ENCODE data around the gene TIGD4.

The TIGD4 gene

GRCh38 chr4:152779513-152780266, at the start of gene TIGD4, which contains the start of gene ARFIP1:
Gene TIGD4, minus strand, starts transcription at chr4:152779730. Its CDS starts 8,726 bp downstream, at chr4:152771004.
Gene ARFIP1, plus strand, starts transcription at chr4:152779954. Its CDS starts 49,680 bp downstream, at chr4:152829634.
- Histone ChIP-seq H3K4me1 (ENCODE audit: control insufficient read depth, low read length) (peaks cover 38% of the 10 kb centered on the region), H3K9me2 (replicated peaks; ENCODE audit: control insufficient read depth, low read length) (no peaks in the 10 kb centered on the region), H3K4me2 (ENCODE audit: low read length) (peak within 1 kb of the TSS; percentile 91), H3K27ac (ENCODE audit: low read depth, low read length) (no peak within 1 kb of the TSS), H3K9me3 (ENCODE audit: control insufficient read depth, insufficient read depth, low read length) (no peaks in the 10 kb centered on the region), H3K4me3 (ENCODE audit: low read length) (peak within 1 kb of the TSS; percentile 99), H3K27me3 (ENCODE audit: control insufficient read depth, low read length) (peaks cover 19% of the 10 kb centered on the region), H3F3A (ENCODE audit: control insufficient read depth, insufficient read depth) (no peaks in the 10 kb centered on the region; the same call in 1 of the 2 replicates), H4K20me1 (ENCODE audit: control insufficient read depth, insufficient read depth, low read depth, low read length) (peaks cover 2% of the 10 kb centered on the region; the same call in 1 of the 2 replicates), H3K36me3 (ENCODE audit: control insufficient read depth, low read length) (no peaks in the 10 kb centered on the region; the same call in 1 of the 2 replicates), H3K79me2 (ENCODE audit: control insufficient read depth, low read length) (peaks cover 32% of the 10 kb centered on the region)
- peak; percentile 58 for TF ChIP-seq CTCF (IDR thresholded peaks at IDR 0.05; ENCODE audit: low read depth, low read length, poor library complexity, severe bottlenecking)
- no peak for TF ChIP-seq EZH2phosphoT487 (IDR thresholded peaks at IDR 0.05; ENCODE audit: borderline replicate concordance, low read length)

GRCh38 chr4:152828122-152828521, 48.6 kb upstream of the TIGD4 start:
- H3K4me1 ChIP-seq (ENCODE audit: control insufficient read depth, low read length) = no peaks in the 10 kb centered on the region
- no peak overlapping the region for H3K27ac ChIP-seq (ENCODE audit: low read depth, low read length)
- no peak overlapping the region for H3K4me3 ChIP-seq (ENCODE audit: low read length)
- H3K9me2 ChIP-seq (replicated peaks; ENCODE audit: control insufficient read depth, low read length) = no peaks in the 10 kb centered on the region
- H3K4me2 ChIP-seq (ENCODE audit: low read length) = no peak overlapping the region
- no peaks in the 10 kb centered on the region for H3K79me2 ChIP-seq (ENCODE audit: control insufficient read depth, low read length)
- no peak for TF ChIP-seq CTCF (IDR thresholded peaks at IDR 0.05; ENCODE audit: low read depth, low read length, poor library complexity, severe bottlenecking)
- TF ChIP-seq EZH2phosphoT487 (IDR thresholded peaks at IDR 0.05; ENCODE audit: borderline replicate concordance, low read length) = no peak
- H3K27me3 ChIP-seq (ENCODE audit: control insufficient read depth, low read length) = no peaks in the 10 kb centered on the region
- H4K20me1 ChIP-seq (ENCODE audit: control insufficient read depth, insufficient read depth, low read depth, low read length) = no peaks in the 10 kb centered on the region
- H3K36me3 ChIP-seq (ENCODE audit: control insufficient read depth, low read length) = no peaks in the 10 kb centered on the region
- H3K9me3 ChIP-seq (ENCODE audit: control insufficient read depth, insufficient read depth, low read length) = no peaks in the 10 kb centered on the region
- H3F3A ChIP-seq (ENCODE audit: control insufficient read depth, insufficient read depth) = no peaks in the 10 kb centered on the region

- no peaks in the 10 kb centered on the region for H3K9me3 ChIP-seq (ENCODE audit: control insufficient read depth, insufficient read depth, low read length)
- H3F3A ChIP-seq (ENCODE audit: control insufficient read depth, insufficient read depth) = no peaks in the 10 kb centered on the region
- no peak for TF ChIP-seq CTCF (IDR thresholded peaks at IDR 0.05; ENCODE audit: low read depth, low read length, poor library complexity, severe bottlenecking)
- TF ChIP-seq EZH2phosphoT487 (IDR thresholded peaks at IDR 0.05; ENCODE audit: borderline replicate concordance, low read length) = no peak
- no peak overlapping the region for H3K4me2 ChIP-seq (ENCODE audit: low read length)
- H3K9me2 ChIP-seq (replicated peaks; ENCODE audit: control insufficient read depth, low read length) = no peaks in the 10 kb centered on the region
- no peaks in the 10 kb centered on the region for H4K20me1 ChIP-seq (ENCODE audit: control insufficient read depth, insufficient read depth, low read depth, low read length)
- no peaks in the 10 kb centered on the region for H3K79me2 ChIP-seq (ENCODE audit: control insufficient read depth, low read length)
- no peaks in the 10 kb centered on the region for H3K27me3 ChIP-seq (ENCODE audit: control insufficient read depth, low read length)
- H3K36me3 ChIP-seq (ENCODE audit: control insufficient read depth, low read length) = no peaks in the 10 kb centered on the region
- H3K4me3 ChIP-seq (ENCODE audit: low read length) = no peak overlapping the region
- no peaks in the 10 kb centered on the region for H3K4me1 ChIP-seq (ENCODE audit: control insufficient read depth, low read length)
- no peak overlapping the region for H3K27ac ChIP-seq (ENCODE audit: low read depth, low read length)
Measured at GRCh38 chr4:152825336-152825735, 45.8 kb upstream of the TIGD4 start.
